ENCODE data around the gene TLR7.

Gene TLR7

GRCh38 chrX:12866451-12867377 is at the start of gene TLR7:
Gene TLR7 (plus strand): TSS chrX:12867072. CDS start chrX:12867579, 507 bp downstream.
- no peak for DNase-seq (ENCODE audit: low read depth)

- DNase-seq (ENCODE audit: low read depth), result no peak
Observed at GRCh38 chrX:12817528-12817927, 49.3 kb upstream of the TLR7 start.

GRCh38 chrX:12819222-12819621 is 47.6 kb upstream of the TLR7 start:
- no peak for DNase-seq (ENCODE audit: low read depth)

GRCh38 chrX:12820737-12821136 is 46.1 kb upstream of the TLR7 start:
- DNase-seq (ENCODE audit: low read depth), result no peak

- DNase-seq (ENCODE audit: low read depth), result no peak
Observed at GRCh38 chrX:12824944-12825343, 41.9 kb upstream of the TLR7 start.

- DNase-seq (ENCODE audit: low read depth), result no peak
Observed at GRCh38 chrX:12825801-12826200, 41.1 kb upstream of the TLR7 start.

- DNase-seq (ENCODE audit: low read depth), result no peak
Observed at GRCh38 chrX:12843061-12843667, 23.7 kb upstream of the TLR7 start.

- no peak for DNase-seq (ENCODE audit: low read depth)
Observed at GRCh38 chrX:12843668-12844279, 23.1 kb upstream of the TLR7 start.

- no peak for DNase-seq (ENCODE audit: low read depth)
Observed at GRCh38 chrX:12844319-12844718, 22.6 kb upstream of the TLR7 start.

GRCh38 chrX:12865359-12865758 is 1.5 kb upstream of the TLR7 start:
- DNase-seq (ENCODE audit: low read depth), result no peak

GRCh38 chrX:12867685-12868084 is 813 bp downstream of the TLR7 start:
- DNase-seq (ENCODE audit: low read depth), result no peak

- no peak for DNase-seq (ENCODE audit: low read depth)
Observed at GRCh38 chrX:12868747-12869146, 1.9 kb downstream of the TLR7 start.

GRCh38 chrX:12871257-12871656 is 4.4 kb downstream of the TLR7 start:
- no peak for DNase-seq (ENCODE audit: low read depth)

- no peak for DNase-seq (ENCODE audit: low read depth)
Observed at GRCh38 chrX:12872741-12873140, 5.9 kb downstream of the TLR7 start.

GRCh38 chrX:12874581-12874980 is 7.7 kb downstream of the TLR7 start:
- no peak for DNase-seq (ENCODE audit: low read depth)

GRCh38 chrX:12877386-12877785 is 10.5 kb downstream of the TLR7 start:
- DNase-seq (ENCODE audit: low read depth), result no peak

- no peak for DNase-seq (ENCODE audit: low read depth)
Observed at GRCh38 chrX:12878536-12878935, 11.7 kb downstream of the TLR7 start.

- no peak for DNase-seq (ENCODE audit: low read depth)
Observed at GRCh38 chrX:12881914-12882313, 15.0 kb downstream of the TLR7 start.

- DNase-seq (ENCODE audit: low read depth), result no peak
Observed at GRCh38 chrX:12885508-12885907, 18.6 kb downstream of the TLR7 start.

GRCh38 chrX:12886545-12886944 is 19.7 kb downstream of the TLR7 start:
- no peak for DNase-seq (ENCODE audit: low read depth)

- DNase-seq (ENCODE audit: low read depth), result no peak
Observed at GRCh38 chrX:12887141-12887540, 20.3 kb downstream of the TLR7 start.

- no peak for DNase-seq (ENCODE audit: low read depth)
Observed at GRCh38 chrX:12887767-12888166, 20.9 kb downstream of the TLR7 start.

- no peak for DNase-seq (ENCODE audit: low read depth)
Observed at GRCh38 chrX:12890467-12890866, 23.6 kb downstream of the TLR7 start.

All from activated T-cell treated with anti-CD3 and anti-CD28 coated beads for 1 hour (primary cell).